GM08714 (cell line): Measurements from ENCODE around the gene INPP5B.
A peak's percentile ranks its signal among the peaks of the same experiment; 100 is the strongest.

ENCODE experiments used
- H3K4me3 ChIP-seq: fragments of 200-500 bp; sonication (Bioruptor generic); 2 replicates; pipeline ENCODE4 v1.5.1; 2014; ENCODE audit warnings: mild to moderate bottlenecking, low read length, inconsistent platforms
- ZNF274 ChIP-seq: IDR thresholded peaks from 2 replicates; pipeline ENCODE4 v1.6.1; 2012; ENCODE audit warnings: mild to moderate bottlenecking, low read depth, low read length

INPP5B gene

DNA sequence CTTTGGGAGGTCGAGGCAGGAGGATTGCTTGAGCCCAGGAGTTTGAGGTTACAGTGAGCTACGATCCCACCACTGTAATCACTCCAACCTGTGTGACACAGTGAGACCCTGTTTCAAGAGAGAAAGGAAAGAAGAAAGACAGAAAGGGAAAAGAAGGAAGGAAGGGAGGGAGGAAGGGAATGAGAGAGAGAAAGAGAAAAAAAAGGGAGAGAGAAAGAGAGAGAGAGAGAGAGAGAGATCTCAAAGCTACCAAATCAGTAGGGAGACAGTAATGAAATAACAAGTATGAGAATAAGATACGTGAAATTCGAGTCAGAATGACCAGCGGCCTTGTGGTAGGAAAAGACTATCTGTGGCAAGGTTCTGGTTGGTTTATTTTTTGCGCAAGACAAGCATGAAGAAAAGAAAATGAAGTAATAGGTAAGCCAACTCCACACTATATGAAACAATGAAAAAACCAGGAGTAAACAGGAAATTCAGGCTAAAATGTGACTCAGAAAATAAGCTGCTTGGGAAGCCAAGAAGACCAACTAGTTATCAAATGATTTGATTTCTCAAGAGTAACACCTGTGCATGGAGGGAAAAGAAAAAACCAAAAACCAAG, 96.4 kb downstream of the INPP5B start:
- no peak overlapping the region for H3K4me3 ChIP-seq
- no peak for TF ChIP-seq ZNF274

GRCh38 chr1:37849480-37849879, 97.4 kb downstream of the INPP5B start:
- no peak overlapping the region for H3K4me3 ChIP-seq
- no peak for TF ChIP-seq ZNF274

DNA sequence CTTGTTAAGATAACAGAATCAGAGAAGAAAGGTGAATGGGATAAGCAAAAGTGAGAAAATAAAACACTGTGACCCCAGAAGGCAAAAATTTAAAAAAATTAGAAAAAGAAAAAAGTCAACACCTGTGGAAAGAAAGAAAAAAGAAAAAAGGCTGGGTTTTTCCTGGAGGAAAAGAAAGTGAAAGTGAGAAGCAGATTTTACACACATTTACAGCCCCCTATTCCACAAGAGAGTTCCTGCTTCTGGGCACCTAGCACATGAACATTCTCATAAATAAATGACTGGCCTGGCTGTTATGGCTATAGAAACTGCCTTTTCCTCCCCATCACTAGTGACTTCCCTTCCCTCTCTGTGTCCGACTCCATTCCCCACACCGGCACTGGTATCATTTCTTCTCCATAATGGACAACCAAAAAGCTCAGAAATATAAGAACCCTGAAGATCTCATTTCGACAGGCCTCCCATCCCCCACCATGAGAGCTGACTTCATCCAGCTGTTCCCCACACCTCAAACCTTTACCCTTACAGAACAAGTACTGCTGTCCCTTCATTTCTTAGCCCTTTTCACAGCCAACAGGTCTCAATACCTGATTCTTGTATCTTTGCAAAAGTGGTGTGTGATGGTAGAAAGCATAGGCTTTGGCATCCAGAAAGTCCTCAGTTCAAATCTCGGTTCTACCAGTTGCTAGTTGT, 100.1 kb downstream of the INPP5B start:
- H3K4me3 ChIP-seq, result peak overlapping the region; percentile 36; the same call in 1 of the 2 replicates
- TF ChIP-seq ZNF274, result no peak

DNA sequence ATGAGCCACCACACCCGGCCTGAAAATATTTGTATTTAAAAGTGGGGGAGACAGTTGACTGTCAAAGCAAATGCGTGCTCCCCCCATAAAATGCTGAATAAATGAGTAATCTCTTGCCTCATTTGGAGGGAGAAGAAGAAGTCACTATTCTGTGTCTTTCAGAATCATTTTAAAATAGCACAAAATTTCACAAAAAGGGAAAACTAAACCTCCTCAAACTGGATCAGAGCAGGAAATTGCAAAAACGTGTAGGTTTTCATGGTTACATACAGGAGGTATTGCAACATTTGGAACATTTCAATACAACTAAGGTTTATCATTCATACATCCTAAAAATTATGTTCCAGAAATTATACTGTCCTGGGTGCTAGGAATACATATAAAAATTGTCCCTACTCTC, 101.1 kb downstream of the INPP5B start:
- no peak for TF ChIP-seq ZNF274
- H3K4me3 ChIP-seq, result no peak overlapping the region

DNA sequence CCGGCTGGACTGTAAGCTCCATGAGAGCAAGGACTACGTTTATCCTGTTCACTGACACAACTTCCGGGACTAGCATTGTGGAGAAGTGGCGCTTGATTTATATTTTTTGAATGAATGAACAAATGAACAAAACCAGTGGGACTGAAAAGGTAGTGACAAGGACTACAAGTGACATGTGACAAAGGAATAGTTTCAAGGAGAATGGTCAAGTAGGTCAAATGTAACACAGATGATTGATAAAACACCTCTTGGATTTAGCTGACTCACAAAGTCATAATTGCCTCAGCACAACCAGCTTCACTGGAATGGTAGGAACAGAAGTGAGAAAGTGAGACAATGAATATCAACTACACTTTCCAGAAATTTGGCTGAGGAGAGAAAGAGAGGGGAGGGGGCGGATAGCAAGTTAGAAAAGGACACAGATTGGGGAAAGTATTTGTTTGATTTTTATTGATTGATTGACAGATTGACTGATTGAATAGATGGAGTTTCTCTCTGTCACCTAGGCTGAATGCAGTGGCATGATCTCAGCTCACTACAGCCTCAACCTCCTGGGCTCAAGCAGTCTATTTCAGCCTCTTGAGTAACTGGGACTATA, 101.7 kb downstream of the INPP5B start:
- no peak for TF ChIP-seq ZNF274
- H3K4me3 ChIP-seq, result no peak overlapping the region

DNA sequence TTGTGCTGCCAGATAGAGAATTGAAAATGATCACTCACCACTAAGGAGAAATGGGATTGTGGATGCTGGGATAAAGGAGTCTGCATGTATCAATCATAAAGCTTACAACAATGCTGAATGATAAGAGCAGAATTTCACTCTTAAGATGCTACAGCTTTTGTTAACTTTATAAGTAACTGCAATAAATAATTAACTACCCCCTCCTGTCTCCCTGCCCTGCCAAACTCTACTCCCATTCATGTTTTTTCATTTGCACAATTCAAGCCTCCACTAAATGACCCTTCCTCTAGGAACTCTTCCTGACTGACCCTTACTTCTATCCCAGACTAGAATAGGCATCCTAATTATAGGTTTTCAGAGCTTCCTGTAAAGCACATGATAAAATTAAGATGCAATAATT, 102.3 kb downstream of the INPP5B start:
- no peak for TF ChIP-seq ZNF274
- H3K4me3 ChIP-seq, result no peak overlapping the region

GRCh38 chr1:37841652-37842051, 105.2 kb downstream of the INPP5B start:
- no peak overlapping the region for H3K4me3 ChIP-seq
- no peak for TF ChIP-seq ZNF274

GRCh38 chr1:37840711-37841110, 106.1 kb downstream of the INPP5B start:
- H3K4me3 ChIP-seq, result no peak overlapping the region
- no peak for TF ChIP-seq ZNF274

DNA sequence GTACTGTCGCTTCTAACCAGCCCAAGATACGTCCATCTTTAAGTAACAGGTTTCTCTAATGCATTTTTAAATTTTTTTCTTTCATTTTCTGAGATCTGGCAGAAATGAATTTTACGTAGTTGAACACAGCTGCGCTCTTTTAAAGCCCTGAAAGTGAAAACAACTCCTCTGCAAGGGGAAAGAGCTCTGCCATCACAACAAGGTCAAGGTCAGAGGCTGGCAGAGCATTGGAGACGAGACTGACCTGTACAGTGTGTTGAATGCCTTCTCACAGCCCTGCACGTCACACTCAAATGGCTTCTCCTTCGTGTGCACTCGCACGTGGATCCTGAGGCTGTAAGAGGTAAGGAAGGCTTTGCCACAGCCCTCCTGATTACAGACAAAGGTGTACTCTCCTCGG, 107.2 kb downstream of the INPP5B start:
- TF ChIP-seq ZNF274, result no peak
- H3K4me3 ChIP-seq, result no peak overlapping the region

DNA sequence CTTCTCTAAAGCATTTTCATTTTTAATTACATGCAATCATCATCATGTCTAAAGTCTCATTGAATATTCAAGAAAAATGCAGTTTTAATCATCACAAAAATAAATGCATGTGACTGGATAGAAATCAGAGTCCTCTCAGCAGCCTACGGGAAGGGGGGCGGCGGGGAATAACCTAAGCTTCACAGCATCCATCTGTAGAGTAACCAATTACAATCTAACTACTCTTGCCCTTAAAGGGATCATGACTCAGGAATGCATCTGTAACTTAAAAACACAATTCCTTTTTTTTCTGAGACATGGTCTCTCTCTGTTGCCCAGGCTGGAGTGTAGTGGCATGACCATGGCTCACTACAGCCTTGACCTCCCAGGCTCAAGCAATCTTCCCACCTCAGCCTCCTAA, 110.1 kb downstream of the INPP5B start:
- TF ChIP-seq ZNF274, result no peak
- no peak overlapping the region for H3K4me3 ChIP-seq

DNA sequence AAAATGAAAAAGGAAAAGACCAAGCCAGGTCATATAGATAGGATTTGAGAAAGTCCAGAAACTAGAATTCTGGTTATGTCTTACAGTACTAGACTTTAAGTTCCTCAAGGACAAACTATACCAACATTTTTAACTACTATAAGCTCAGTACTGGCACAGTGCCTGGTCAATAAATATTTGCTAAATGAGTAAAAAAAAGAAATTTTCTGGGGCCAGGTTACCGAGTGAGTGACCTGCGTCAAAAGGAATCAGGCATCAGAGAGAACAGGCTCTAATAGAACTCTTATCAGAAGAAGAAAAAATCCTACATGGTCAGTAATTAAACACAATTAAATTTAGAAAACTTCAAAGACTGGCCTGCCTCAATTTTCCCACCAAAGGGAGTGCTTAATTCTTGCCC, 115.0 kb downstream of the INPP5B start:
- H3K4me3 ChIP-seq, result no peak overlapping the region
- no peak for TF ChIP-seq ZNF274

GRCh38 chr1:37831109-37831508, 115.7 kb downstream of the INPP5B start:
- no peak for TF ChIP-seq ZNF274

DNA sequence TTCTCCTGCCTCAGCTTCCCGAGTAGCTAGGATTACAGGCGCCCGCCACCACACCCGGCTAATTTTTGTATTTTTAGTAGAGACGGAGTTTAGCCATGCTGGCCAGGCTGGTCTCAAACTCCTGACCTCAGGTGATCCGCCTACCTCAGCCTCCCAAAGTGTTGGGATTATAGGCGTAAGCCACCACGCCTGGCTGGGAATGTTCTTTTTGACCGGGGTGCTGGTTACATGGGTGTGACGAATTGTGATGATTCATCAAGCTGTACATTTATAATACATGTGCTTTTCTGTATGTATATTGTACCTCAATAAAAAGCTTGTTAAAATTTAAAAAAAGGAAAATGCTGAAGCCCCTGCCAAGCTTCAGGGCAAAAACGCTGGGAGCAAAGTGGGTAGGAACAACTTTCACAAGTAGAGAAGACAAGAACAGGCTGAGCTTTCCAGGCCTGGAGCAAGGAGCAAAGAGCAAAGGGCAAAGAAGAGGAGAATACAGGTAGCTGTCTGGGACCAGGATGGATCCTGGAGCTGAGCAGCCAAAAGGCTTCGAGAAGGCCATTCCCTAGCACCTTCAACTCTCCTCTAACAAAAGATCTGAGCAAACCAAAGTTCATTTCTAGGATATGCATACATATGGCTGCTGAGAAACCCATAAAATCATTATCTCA, 118.3 kb downstream of the INPP5B start:
- no peak for TF ChIP-seq ZNF274
- no peak overlapping the region for H3K4me3 ChIP-seq

More at GRCh38 chr1:37831109-37831508, 115.7 kb downstream of the INPP5B start:
- no peak overlapping the region for H3K4me3 ChIP-seq

DNA sequence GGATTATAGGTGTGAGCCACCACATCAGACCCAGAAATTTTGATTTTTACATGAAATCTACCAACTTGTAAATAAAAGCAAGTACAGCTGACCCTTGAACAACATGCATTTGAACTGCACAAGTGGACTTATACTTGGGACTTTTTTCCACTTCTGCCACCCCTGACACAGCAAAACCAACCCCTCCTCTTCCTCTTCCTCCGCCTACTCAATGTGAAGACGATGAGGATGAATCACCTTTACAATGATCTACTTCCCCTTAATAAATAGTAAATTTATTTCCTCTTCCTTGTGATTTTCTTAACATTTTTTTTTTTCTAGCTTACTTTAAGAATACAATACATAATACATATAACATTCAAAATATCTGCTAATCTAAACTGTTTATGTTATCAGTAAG, 121.3 kb downstream of the INPP5B start:
- no peak overlapping the region for H3K4me3 ChIP-seq
- no peak for TF ChIP-seq ZNF274

DNA sequence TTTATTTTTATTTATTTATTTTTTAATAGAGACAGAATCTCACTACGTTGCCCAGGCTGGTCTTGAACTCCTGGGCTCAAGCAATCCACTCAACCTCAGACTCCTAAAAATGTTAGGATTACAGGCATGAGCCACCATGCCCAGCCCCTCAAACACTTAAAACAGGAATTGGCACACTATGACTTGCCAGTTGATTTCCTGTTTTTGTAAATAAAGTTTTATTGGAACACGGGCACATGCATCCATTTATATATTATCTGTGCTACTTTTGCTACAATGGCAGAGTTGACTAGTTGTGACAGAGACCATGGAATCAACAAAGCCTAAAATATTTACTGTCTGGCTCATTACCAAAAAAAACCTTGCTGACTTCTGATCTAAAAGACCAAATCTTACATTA, 122.9 kb downstream of the INPP5B start:
- no peak overlapping the region for H3K4me3 ChIP-seq
- no peak for TF ChIP-seq ZNF274
